Erythroblast (primary cell): ENCODE data around the gene ACOT13.
"Not testable (repeated sequence)": the region's sequence is repeated elsewhere in the genome, so short reads cannot be mapped to it uniquely, and the experiment has no call there.

Experiments
- DNase-seq, 2 experiments: peaks; one replicate each; lab custom pipeline; 2025; lab: John Stamatoyannopoulos, UW
- GATA1 ChIP-seq: IDR thresholded peaks from 2 replicates; pipeline ENCODE4 v1.6.1; 2011; ENCODE audit warnings: low read depth, mild to moderate bottlenecking, control low read depth, low read length, moderate library complexity
- POLR2A ChIP-seq: IDR thresholded peaks from 2 replicates; pipeline ENCODE4 v1.6.1; 2011; ENCODE audit warnings: mild to moderate bottlenecking, low read length

Gene ACOT13

DNA sequence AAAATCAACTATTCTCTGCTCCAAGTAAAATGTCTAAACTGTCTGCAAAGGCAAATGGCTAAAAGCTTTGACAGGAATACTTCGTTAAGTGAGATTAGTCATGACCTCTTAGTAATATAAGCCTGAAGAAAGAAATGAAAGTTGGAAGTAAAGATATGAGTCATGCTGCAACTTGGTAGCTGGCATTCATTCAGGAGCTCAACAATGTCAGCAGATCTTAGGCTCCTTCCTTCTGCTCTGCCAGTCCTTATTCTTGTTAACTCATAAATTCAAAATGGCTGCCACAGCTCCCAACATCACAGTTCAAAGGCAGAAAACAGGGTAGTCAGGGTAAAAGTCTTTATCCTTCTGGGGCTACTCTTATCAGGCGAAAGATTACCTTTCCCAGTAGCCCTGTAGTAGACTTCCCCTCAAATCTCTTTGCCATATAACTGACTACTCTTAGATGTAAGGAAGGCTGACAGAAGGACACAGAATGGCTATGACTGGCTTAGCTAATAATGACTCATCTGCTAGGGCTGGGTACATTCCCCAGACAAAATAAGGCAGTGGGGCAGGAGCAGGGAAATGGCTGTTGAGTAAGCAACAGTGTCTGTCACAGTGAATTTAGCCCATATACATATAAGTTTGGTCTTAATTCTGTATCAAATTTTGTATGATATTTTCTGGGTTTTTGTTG lies 76.5 kb downstream of the ACOT13 start:
- peak in 1 of 2 experiments; percentile 56 for DNase-seq
- no peak for TF ChIP-seq GATA1
- TF ChIP-seq POLR2A: no peak

DNA sequence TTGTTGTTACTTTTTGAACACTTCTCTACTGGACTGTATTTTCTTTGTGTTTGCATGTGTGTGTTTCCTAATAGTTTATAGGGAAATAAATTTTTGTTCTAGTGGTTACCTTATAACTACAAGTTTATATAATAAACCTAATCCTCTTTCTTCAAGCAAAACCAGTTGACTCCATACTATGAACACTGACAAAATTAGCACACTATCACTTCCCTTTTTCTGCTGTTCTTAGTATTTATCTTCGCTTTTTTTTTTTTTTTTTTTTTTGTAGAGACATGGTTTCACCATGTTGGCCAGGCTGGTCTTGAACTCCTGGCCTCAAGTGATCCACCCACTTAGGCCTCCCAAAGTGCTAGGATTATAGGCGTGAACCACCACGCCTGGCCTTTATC lies 77.1 kb downstream of the ACOT13 start:
- DNase-seq: no peak
- TF ChIP-seq GATA1 (no peak), POLR2A (no peak)

DNA sequence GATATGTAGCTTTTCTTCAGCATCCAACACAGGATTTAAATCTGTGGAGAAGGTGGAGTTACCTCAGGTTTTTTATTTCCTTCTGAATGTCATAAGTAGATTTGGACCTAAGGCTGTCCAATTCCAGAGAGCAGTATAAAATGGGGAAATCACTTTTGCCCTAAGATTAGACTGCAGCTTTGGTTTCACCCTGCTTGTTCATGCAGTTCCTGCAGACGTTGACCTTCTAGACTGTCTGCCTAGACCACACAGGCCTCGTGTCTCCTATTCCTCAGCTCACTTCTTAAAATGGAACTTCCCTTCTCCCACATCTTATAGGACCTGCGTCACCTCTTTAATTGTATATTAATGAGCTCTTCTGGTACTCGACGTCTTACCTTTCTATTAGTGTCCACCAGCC lies 78.0 kb downstream of the ACOT13 start:
- no peak for DNase-seq
- TF ChIP-seq POLR2A: no peak

DNA sequence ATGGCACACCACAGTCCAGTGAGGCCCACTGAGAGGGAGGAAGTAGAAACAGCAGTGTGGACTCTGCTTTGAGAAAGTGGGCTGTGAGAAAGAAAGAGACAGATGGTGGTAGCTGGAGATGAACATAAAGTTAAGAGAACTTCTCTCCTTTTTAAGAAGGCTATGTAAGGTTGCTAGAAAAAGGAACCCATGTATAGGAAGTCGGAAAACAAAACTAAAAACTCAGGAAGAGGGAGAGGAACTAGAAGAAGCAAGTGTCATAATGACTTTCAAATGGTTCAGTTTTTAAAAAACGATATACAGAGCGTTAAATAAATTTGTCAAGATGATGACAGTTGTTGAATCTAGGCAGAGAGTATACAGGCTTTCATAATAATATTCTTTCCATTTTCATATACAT lies 82.4 kb downstream of the ACOT13 start:
- TF ChIP-seq POLR2A: no peak
- TF ChIP-seq GATA1: no peak
- DNase-seq: no peak

DNA sequence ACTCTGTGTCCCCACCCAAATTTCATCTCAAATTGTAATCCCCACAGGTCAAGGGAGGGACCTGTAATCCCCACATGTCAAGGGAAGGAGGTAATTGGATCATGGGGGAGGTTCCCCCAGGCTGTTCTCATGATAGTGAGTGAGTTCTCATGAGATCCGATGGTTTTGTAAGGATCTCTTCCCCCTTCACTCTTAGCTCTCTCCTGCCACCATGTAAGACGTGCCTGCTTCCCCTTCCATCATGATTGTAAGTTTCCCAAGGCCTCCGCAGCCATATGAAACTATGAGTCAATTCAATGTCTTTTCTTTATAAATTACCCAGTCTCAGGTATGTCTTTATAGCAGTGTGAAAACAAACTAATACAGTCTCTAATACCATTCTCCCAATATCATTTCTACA lies 84.0 kb downstream of the ACOT13 start:
- DNase-seq: not testable (repeated sequence)

DNA sequence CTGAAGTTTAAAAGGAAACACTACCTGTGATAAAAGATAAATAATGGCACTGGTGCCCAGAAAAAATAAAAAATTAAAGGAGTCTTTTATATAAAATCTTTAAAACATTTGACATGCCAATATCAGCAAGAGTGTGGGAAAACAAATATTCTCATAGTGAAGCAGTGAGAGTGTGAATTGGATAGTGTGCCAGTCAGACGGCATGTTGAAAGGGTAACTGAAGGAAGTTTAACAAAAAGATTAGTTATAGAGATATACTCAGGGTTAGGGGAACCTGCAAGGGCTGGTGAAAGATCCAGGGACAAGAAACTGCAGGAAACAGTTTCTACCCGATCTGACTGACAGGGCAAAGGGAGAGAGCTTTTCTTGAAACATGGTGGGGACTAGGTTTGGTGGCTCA lies 85.6 kb downstream of the ACOT13 start:
- no peak for TF ChIP-seq GATA1
- TF ChIP-seq POLR2A: no peak

DNA sequence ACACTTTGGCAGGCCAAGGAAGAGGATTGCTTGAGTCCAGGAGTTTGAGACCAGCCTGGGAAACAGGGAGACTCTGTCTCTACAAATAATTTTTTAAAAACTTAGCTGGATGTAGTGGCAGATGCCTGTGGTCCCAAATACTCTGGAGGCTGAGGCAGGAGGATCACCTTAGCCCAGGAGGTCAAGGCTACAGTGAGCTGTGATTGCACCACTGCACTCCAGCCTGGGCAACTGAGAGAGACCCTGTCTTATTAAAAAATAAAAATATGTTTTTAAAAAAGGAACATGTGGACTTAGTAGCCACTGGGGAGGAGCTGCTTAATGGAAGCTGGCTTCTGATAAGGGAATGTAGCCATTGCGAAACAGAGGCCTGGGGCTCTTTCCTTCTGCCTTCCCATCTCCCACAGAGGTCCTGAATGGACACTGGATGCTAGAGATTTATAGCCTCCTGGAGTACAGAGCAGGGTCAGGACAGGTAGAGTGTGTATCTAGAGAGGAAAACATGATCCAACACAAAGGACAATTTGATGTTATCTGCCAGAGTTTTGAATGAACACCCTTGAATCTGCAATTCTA lies 86.1 kb downstream of the ACOT13 start:
- peak in 1 of 2 experiments; percentile 15 for DNase-seq
- no peak for TF ChIP-seq POLR2A
- no peak for TF ChIP-seq GATA1

More for the DNA sequence above, 85.6 kb downstream of the ACOT13 start:
- no peak for DNase-seq

DNA sequence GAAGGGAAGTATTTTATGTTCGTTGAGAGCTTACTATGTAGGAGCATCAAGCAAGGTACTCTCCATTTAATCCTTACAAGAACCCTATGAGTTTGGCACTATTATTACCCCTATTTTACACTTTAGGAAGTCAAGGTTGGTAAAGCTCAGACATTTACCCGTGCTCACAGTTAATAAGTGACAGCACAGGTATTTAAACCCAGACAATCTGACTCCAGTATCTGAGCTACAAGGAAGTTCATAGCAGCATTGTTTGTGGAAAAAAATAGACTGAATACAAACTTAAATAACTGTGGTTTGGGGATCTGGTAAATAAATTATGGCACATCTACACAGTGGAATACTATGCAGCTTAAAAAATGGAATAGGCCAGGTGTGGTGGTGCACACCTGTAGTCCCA lies 86.7 kb downstream of the ACOT13 start:
- DNase-seq: no peak
- TF ChIP-seq GATA1 (no peak), POLR2A (no peak)

DNA sequence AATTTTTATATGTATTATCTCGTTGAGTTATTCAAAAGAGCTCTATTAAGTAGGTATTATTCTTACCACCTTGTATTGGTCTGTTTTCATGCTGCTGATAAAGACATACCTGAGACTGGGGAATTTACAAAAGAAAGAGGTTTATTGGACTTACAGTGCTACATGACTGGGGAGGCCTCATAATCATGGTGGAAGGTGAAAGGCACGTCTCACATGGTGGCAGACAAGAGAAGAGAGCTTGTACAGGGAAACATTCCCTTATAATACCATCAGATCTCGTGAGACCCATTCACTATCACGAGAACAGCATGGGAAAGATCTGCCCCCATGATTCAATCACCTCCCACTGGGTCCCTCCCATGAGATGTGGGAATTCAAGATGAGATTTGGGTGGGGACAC lies 87.5 kb downstream of the ACOT13 start:
- not testable (repeated sequence) for DNase-seq
